ENCODE measurements around the gene ZNF560. TPM values are rescaled to one million over a fixed set of nuclear protein-coding genes. Genes with fewer than 3 reads are reported as not detected.

The ZNF560 gene
- total and polyA plus RNA-seq, 4 experiments from 2014 or later, result not detected

Other genes with a start within 250 kb of the ZNF560 start
- gene OR7E24, start 247.7 kb downstream of the ZNF560 start, total RNA-seq, result not detected
- not detected for gene OR7E24, start 247.7 kb downstream of the ZNF560 start, polyA plus RNA-seq
- gene ZNF699, start 188.8 kb downstream of the ZNF560 start, total RNA-seq, result 10 to 100 TPM; 20.9 to 22.1 TPM
- 10 to 100 TPM; 10.9 to 11.1 TPM for gene ZNF699, start 188.8 kb downstream of the ZNF560 start, polyA plus RNA-seq
- 10 to 100 TPM; 47.4 to 53.5 TPM for gene ZNF559, start 174.4 kb downstream of the ZNF560 start, total RNA-seq
- gene ZNF559, start 174.4 kb downstream of the ZNF560 start, polyA plus RNA-seq, result 10 to 100 TPM; 30.1 to 38.5 TPM
- 1 to 10 TPM; 1.7 to 3.6 TPM for gene ZNF177, start 135.6 kb downstream of the ZNF560 start, total RNA-seq
- gene ZNF177, start 135.6 kb downstream of the ZNF560 start, polyA plus RNA-seq, result under 1 TPM; 0.31 to 0.77 TPM
- 10 to 100 TPM; 73.4 to 76.4 TPM for gene ZNF266, start 63.0 kb downstream of the ZNF560 start, total RNA-seq
- 10 to 100 TPM; 13.4 to 17.4 TPM for gene ZNF266, start 63.0 kb downstream of the ZNF560 start, polyA plus RNA-seq
- gene ZNF426, start 40.0 kb upstream of the ZNF560 start, total RNA-seq, result 10 to 100 TPM; 18.0 to 18.2 TPM
- gene ZNF426, start 40.0 kb upstream of the ZNF560 start, polyA plus RNA-seq, result 10 to 100 TPM; 11.7 to 16.8 TPM
- gene ZNF121, start 85.9 kb upstream of the ZNF560 start, total RNA-seq, result 10 to 100 TPM; 47.2 to 53.0 TPM
- 1 to 10 TPM; 2.1 to 4.2 TPM for gene ZNF121, start 85.9 kb upstream of the ZNF560 start, polyA plus RNA-seq
- 10 to 100 TPM; 67.2 to 75.8 TPM for gene ZNF561, start 122.6 kb upstream of the ZNF560 start, total RNA-seq
- gene ZNF561, start 122.6 kb upstream of the ZNF560 start, polyA plus RNA-seq, result 10 to 100 TPM; 12.5 to 17.4 TPM
- 10 to 100 TPM; 21.2 to 23.2 TPM for gene ZNF562, start 176.5 kb upstream of the ZNF560 start, total RNA-seq
- 1 to 10 TPM; 1.2 to 3.9 TPM for gene ZNF562, start 176.5 kb upstream of the ZNF560 start, polyA plus RNA-seq

All from CD4-positive, alpha-beta memory T cell (primary cell).